AG04450 (cell line): ENCODE results near the gene KCNN3. TPM values are rescaled to one million over a fixed set of nuclear protein-coding genes. Genes with fewer than 3 reads are reported as not detected.
A peak's percentile ranks its signal among the peaks of the same experiment; 100 is the strongest.
"Not testable (repeated sequence)": the region's sequence is repeated elsewhere in the genome, so short reads cannot be mapped to it uniquely, and the experiment has no call there.

Experiments used
- CTCF ChIA-PET: fragments of 300-600, 350-600 bp; formaldehyde crosslinking; extraction: SDS; loops from one replicate; lab custom pipeline; 2022; ENCODE audit warnings: antibody characterized with exemption, inconsistent platforms; lab: Charles Lee
- POLR2A ChIA-PET: fragments of 350-600 bp; formaldehyde crosslinking; extraction: SDS; loops from one replicate; lab custom pipeline; 2021; ENCODE audit warnings: antibody characterized with exemption, inconsistent platforms; lab: Yijun Ruan, JAX
- DNase-seq: peaks from one replicate; pipeline ENCODE4 v3.0.0-alpha.2; 2011; ENCODE audit warnings: low read depth, low spot score
- H3K27ac ChIP-seq: one replicate; pipeline ENCODE4 v1.5.1; 2012; ENCODE audit warnings: low read depth, low read length, control low read depth
- H3K27me3 ChIP-seq: one replicate; pipeline ENCODE4 v1.6.0; 2012; ENCODE audit warnings: low read length; ENCODE audit not compliant: control insufficient read depth, insufficient read depth
- H3K4me3 ChIP-seq: 2 replicates; pipeline ENCODE4 v1.5.1; 2011; ENCODE audit warnings: mild to moderate bottlenecking, low read depth, low read length, control low read depth
- H3K9me3 ChIP-seq: 2 replicates; pipeline ENCODE4 v1.5.1; 2012; ENCODE audit warnings: low read length; ENCODE audit not compliant: control insufficient read depth, insufficient read depth
- polyA plus RNA-seq: library from polyadenylated mRNA; depleted of rRNA; stranded (reverse); fragments of >200 nt; gene quantifications from 2 replicates; pipeline ENCODE4 v1.2.3, GENCODE V29; 2011
- TF ChIP-seq, protein P1 (sequence below): IDR thresholded peaks from 2 replicates; pipeline ENCODE4 v1.5.1; 2011; ENCODE audit warnings: low read depth, low read length, control low read depth, inconsistent platforms

KCNN3 gene
- polyA plus RNA-seq, 1 experiment = 0.09 TPM

DNA sequence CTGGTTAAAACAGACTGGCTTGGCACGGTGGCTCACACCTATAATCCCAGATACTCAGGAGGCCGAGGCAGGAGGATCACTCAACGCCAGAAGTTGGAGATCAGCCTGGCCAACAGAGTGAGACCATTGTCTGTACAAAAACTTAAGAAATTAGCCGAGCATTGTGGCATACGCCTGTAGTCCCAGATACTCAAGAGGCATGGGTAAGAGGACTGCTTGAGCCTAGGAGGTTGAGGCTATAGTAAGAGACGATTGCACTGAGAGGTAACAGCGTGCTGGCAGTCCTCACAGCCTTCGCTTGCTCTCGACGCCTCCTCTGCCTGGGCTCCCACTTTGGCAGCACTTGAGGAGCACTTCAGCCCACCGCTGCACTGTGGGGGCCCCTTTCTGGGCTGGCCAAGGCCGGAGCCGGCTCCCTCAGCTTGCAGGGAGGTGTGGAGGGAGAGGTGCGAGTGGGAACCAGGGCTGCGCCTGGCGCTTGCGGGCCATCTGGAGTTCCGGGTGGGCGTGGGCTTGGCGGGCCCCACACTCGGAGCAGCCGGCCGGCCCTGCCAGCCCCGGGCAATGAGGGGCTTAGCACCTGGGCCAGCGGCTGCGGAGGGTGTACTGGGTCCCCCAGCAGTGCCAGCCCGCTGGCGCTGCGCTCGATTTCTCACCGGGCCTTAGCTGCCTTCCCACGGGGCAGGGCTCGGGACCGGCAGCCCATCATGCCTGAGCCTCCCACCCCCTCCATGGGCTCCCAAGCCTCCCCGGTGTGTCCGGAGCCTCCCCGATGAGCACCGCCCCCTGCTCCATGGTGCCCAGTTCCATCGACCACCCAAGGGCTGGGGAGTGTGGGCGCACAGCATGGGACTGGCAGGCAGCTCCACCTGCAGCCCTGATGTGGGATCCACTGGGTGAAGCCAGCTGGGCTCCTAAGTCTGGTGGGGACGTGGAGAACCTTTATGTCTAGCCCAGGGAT lies 199.5 kb downstream of the KCNN3 start:
- H3K27me3 ChIP-seq, H3K27ac ChIP-seq, H3K4me3 ChIP-seq, DNase-seq, H3K9me3 ChIP-seq: not testable (repeated sequence)
- ChIA-PET POLR2A (interaction anchor here (1.3 kb wide), 1 partner anchor 208 kb away, joined by 4 read pairs; no protein-coding TSS in a partner anchor), CTCF (interaction anchor here (0.7 to 1.8 kb wide), 11 partner anchors 13 to 276 kb away, joined by 3 to 20 read pairs (median 5); no protein-coding TSS in a partner anchor)

DNA sequence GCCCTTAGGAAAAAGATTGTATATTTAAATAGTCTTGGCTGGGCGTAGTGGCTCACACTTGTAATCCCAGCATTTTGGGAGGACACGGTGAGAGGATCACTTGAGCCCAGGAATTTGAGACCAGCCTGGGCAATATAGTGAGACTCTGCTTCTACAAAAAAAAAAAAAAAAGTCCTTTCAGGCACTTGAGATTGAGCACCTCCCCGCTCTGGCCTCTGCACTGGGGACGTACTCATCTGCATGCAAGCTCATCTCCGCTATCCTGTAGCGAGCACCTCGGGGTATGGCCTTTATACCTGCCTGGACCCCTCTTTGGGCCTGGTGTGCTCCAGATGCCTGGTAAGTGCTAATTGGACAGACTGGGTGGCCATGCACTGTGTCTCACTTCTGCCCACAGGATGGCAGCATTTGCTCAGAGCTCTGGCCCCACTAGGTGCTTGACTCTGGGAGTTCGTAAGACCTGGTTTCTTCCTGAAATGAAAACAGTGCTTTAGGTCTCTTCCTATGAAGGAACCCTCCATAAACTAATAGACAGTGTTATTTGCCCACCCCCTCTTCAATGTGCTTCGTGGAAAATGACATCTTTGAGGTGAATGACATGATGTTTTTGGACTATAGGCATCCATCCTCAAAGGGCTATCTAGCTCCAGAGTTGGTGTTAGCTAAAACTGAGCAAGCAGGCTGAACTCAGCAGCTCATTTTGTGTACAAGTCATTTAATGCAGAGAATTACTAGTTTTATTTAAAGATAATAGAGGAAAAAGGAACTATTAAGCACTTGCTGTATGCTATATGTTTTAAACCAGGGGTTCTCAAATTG lies 200.4 kb downstream of the KCNN3 start:
- TF ChIP-seq, protein P1, sequence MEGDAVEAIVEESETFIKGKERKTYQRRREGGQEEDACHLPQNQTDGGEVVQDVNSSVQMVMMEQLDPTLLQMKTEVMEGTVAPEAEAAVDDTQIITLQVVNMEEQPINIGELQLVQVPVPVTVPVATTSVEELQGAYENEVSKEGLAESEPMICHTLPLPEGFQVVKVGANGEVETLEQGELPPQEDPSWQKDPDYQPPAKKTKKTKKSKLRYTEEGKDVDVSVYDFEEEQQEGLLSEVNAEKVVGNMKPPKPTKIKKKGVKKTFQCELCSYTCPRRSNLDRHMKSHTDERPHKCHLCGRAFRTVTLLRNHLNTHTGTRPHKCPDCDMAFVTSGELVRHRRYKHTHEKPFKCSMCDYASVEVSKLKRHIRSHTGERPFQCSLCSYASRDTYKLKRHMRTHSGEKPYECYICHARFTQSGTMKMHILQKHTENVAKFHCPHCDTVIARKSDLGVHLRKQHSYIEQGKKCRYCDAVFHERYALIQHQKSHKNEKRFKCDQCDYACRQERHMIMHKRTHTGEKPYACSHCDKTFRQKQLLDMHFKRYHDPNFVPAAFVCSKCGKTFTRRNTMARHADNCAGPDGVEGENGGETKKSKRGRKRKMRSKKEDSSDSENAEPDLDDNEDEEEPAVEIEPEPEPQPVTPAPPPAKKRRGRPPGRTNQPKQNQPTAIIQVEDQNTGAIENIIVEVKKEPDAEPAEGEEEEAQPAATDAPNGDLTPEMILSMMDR = peak; percentile 83
- Histone ChIP-seq H3K4me3 (no peak overlapping the region), H3K27ac (no peak overlapping the region), H3K9me3 (no peaks in the 10 kb centered on the region), H3K27me3 (peaks cover 5% of the 10 kb centered on the region)
- ChIA-PET POLR2A (interaction anchor here (0.7 to 1.3 kb wide), 2 partner anchors 209 to 263 kb away, joined by 4 to 6 read pairs; no protein-coding TSS in a partner anchor), CTCF (interaction anchor here (0.5 to 1.8 kb wide), 23 partner anchors 12 to 415 kb away, joined by 3 to 20 read pairs (median 5); no protein-coding TSS in a partner anchor)
- peak; percentile 30 for DNase-seq

DNA sequence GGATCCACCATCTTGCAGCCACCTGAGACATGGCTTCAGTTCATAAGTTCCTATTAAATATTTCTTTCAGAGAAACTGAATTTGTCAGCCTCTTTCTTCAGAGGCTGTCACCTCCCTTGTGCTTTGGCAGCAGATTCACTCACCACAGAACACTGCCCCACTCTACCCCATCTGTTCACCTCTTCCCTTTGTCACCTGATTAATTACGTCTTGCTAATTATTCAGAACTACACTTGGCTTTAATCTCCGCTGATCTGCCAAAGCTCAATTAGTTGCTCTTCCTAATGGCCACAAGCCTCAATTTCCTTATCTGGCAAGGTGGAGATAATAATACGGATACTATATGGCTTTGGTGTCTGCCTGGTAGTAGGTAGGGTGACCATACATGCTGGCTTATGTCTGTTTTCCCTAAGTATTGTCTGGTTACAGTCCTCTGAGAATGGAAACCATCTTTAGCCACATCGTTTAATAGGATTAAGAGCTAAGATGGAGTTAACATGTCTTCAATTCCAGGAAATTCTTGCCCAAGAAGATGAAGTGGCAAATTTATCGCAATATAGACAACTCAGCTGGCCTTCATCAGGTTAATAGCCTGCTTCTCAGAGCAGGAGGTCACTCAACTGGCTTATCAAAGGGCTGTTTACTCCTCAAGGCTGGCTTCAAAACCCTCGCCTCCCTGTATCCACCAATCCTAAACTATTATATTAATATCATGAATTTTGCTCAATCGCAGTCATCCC lies 203.9 kb downstream of the KCNN3 start:
- no peak for DNase-seq
- TF ChIP-seq, protein P1 = no peak
- Histone ChIP-seq H3K27ac (no peak overlapping the region), H3K4me3 (no peak overlapping the region), H3K27me3 (peaks cover 12% of the 10 kb centered on the region), H3K9me3 (no peaks in the 10 kb centered on the region)
- POLR2A ChIA-PET = no interaction called here
- CTCF ChIA-PET = interaction anchor here (1.0 to 1.6 kb wide), 3 partner anchors 39 to 270 kb away, joined by 3 to 4 read pairs (median 3); partner anchors contain the start of gene PMVK

DNA sequence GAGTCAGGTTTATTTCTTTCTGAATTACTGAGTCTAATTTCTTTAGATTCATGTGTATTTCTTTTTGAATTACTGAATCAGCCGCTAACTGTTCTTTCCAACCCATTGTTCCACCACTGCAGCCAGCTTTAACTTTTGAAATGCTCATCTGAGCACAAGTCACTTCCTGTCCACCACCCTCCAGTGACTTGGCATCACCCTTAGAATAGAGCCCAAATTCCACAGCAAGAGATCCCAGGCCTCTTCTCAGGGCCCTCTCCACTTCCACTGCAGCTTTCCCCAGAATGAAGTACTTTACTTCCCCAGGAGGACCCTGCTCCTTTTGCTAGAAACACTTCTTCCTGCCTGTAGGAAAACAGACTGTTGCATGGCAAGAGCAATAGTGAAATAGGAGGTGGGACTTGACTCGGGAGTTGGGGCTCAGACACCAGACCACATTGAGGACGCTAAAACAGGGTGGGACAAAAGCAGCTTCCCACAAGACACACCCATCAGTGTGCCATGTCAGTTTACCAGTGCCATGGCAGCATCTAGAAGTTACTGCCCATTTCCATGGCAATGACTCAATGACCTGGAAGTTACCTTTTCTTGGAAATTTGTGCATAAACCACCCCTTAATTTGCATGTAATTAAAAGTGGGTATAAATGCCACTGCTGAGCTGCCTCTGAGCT lies 205.6 kb downstream of the KCNN3 start:
- no peak for DNase-seq
- Histone ChIP-seq H3K27ac (no peak overlapping the region), H3K4me3 (no peak overlapping the region), H3K9me3 (no peaks in the 10 kb centered on the region), H3K27me3 (peaks cover 17% of the 10 kb centered on the region)
- TF ChIP-seq, protein P1 = no peak
- ChIA-PET CTCF (no interaction called here), POLR2A (no interaction called here)
